Smooth muscle cell (in vitro differentiated cells): ENCODE data around the gene DLK1. TPM values are rescaled to one million over a fixed set of nuclear protein-coding genes. Genes with fewer than 3 reads are reported as not detected.
A peak's percentile ranks its signal among the peaks of the same experiment; 100 is the strongest.

Experiments
- DNase-seq: peaks from one replicate; lab custom pipeline; 2025; ENCODE audit not compliant: unreplicated experiment; lab: John Stamatoyannopoulos, UW
- H2AFZ ChIP-seq: fragments of 200-600 bp; sonication (generic); 2 replicates; pipeline ENCODE4 v1.6.0; 2016; ENCODE audit warnings: antibody characterized with exemption, low read depth, mild to moderate bottlenecking
- H3F3A ChIP-seq: fragments of 200-600 bp; sonication (generic); 2 replicates; pipeline ENCODE4 v1.6.0; 2017; ENCODE audit warnings: antibody characterized with exemption, low read depth
- H3K27ac ChIP-seq: fragments of 200-600 bp; sonication (generic); 2 replicates; pipeline ENCODE4 v1.5.1; 2016; ENCODE audit warnings: low read depth, mild to moderate bottlenecking
- H3K27me3 ChIP-seq: fragments of 200-600 bp; sonication (generic); 2 replicates; pipeline ENCODE4 v1.6.1; 2016; ENCODE audit warnings: low read depth, mild to moderate bottlenecking
- H3K36me3 ChIP-seq: fragments of 200-600 bp; sonication (generic); 2 replicates; pipeline ENCODE4 v1.5.1; 2016; ENCODE audit warnings: low read depth
- H3K4me1 ChIP-seq: fragments of 200-600 bp; sonication (generic); 2 replicates; pipeline ENCODE4 v1.5.1; 2016; ENCODE audit warnings: low read depth
- H3K4me2 ChIP-seq: fragments of 200-600 bp; sonication (generic); 2 replicates; pipeline ENCODE4 v1.6.0; 2016; ENCODE audit warnings: mild to moderate bottlenecking
- H3K4me3 ChIP-seq: fragments of 200-600 bp; sonication (generic); 2 replicates; pipeline ENCODE4 v1.5.1; 2016; ENCODE audit warnings: mild to moderate bottlenecking
- H3K79me2 ChIP-seq: fragments of 200-600 bp; sonication (generic); 2 replicates; pipeline ENCODE4 v1.6.0; 2016; ENCODE audit warnings: low read depth, mild to moderate bottlenecking
- H3K9ac ChIP-seq: fragments of 200-600 bp; sonication (generic); 2 replicates; pipeline ENCODE4 v1.6.0; 2016; ENCODE audit warnings: low read depth
- H3K9me3 ChIP-seq: fragments of 200-600 bp; sonication (generic); replicated peaks from 2 replicates; pipeline ENCODE4 v1.5.1; 2016; ENCODE audit warnings: low read depth
- H4K20me1 ChIP-seq: fragments of 200-600 bp; sonication (generic); 2 replicates; pipeline ENCODE4 v1.6.0; 2016; ENCODE audit warnings: low read depth
- WGBS: methylation state at CpG from one replicate; pipeline ENCODE4 v1.1.7; 2016; ENCODE audit warnings: low lambda C conversion rate; 5-methylcytosine and 5-hydroxymethylcytosine counted together
- polyA plus RNA-seq: library from polyadenylated mRNA; unstranded; fragments of >200 nt; fragmentation: Nextera tagmentation; extraction: Ambion mirVana; gene quantifications from 2 replicates; pipeline ENCODE4 v1.2.1, GENCODE V29; 2016
- total RNA-seq: library from RNA; depleted of rRNA; stranded (reverse); fragments of >200 nt; gene quantifications from 2 replicates; pipeline ENCODE4 v1.2.3, GENCODE V29; 2014
- TF ChIP-seq, protein P1 (sequence below): fragments of 200-600 bp; sonication (generic); IDR thresholded peaks from 2 replicates; pipeline ENCODE4 v1.5.1; 2017; ENCODE audit warnings: borderline replicate concordance, mild to moderate bottlenecking, antibody characterized with exemption; ENCODE audit not compliant: insufficient read depth, poor library complexity, severe bottlenecking

The DLK1 gene
- total and polyA plus RNA-seq, 2 experiments from 2014 or later, result 3,515 to 15,731 TPM

DNA sequence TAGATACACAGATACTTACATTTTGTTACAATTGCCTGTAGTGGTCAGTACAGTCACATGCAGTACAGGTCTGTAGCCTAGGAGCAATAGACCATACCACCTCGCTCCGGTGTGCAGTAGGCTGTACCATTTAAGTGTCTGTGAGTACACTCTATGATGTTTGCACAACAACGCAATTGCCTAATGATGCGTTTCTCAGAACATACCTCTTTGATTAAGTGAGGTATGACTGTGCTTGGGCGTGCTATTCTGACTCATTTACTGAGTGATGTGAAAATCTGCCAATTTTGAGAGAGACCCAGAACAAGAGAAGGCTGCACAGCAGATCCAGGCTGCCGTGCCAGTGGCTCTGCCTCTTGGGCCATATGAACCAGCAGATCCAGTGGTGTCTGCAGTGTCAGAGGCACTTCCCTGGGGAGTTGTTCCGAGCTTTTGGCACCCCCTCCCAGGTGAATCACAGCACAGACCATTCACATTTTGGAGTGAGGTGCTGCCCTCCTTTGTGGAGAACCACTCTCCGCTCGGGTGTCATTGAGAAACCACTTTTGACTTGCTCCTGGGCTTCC lies 20.4 kb downstream of the DLK1 start:
- Histone ChIP-seq H3K4me2 (no peak overlapping the region), H2AFZ (no peak overlapping the region), H3K9me3 (no peaks in the 10 kb centered on the region), H3K27me3 (no peaks in the 10 kb centered on the region), H3K4me3 (no peak overlapping the region), H4K20me1 (no peaks in the 10 kb centered on the region), H3K4me1 (no peaks in the 10 kb centered on the region), H3K79me2 (no peaks in the 10 kb centered on the region), H3F3A (no peaks in the 10 kb centered on the region), H3K36me3 (no peaks in the 10 kb centered on the region), H3K27ac (peak overlapping the region; percentile 44), H3K9ac (peak overlapping the region; percentile 9)
- no peak for DNase-seq
- TF ChIP-seq, protein P1, sequence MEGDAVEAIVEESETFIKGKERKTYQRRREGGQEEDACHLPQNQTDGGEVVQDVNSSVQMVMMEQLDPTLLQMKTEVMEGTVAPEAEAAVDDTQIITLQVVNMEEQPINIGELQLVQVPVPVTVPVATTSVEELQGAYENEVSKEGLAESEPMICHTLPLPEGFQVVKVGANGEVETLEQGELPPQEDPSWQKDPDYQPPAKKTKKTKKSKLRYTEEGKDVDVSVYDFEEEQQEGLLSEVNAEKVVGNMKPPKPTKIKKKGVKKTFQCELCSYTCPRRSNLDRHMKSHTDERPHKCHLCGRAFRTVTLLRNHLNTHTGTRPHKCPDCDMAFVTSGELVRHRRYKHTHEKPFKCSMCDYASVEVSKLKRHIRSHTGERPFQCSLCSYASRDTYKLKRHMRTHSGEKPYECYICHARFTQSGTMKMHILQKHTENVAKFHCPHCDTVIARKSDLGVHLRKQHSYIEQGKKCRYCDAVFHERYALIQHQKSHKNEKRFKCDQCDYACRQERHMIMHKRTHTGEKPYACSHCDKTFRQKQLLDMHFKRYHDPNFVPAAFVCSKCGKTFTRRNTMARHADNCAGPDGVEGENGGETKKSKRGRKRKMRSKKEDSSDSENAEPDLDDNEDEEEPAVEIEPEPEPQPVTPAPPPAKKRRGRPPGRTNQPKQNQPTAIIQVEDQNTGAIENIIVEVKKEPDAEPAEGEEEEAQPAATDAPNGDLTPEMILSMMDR, result no peak
- WGBS, result 53% methylated on average over 9 of the region's 9 CpGs

DNA sequence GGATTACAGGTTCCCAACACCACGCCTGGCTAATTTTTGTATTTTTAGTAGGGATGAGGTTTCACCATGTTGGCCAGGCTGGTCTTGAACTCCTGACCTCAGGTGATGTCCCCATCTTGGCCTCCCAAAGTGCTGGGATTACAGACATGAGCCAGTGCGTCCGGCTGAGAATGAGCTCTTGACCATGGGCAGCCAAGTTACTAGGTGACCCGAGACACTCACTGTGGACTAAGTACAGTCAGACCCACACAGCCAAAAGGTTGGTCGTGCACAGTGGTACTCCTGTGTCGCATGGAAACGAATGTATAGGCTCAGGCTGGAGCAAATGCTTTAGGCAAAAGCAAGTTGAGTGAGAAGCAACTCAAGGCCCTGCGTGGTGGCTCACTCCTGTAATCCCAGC lies 21.0 kb downstream of the DLK1 start:
- no peaks in the 10 kb centered on the region for H3K27me3 ChIP-seq
- no peaks in the 10 kb centered on the region for H3K9me3 ChIP-seq
- H3F3A ChIP-seq, result no peaks in the 10 kb centered on the region
- H3K79me2 ChIP-seq, result no peaks in the 10 kb centered on the region
- 91% methylated on average over 8 of the region's 8 CpGs for WGBS
- H3K27ac ChIP-seq, result peak overlapping the region; percentile 44
- H3K4me3 ChIP-seq, result no peak overlapping the region
- H3K36me3 ChIP-seq, result no peaks in the 10 kb centered on the region
- H2AFZ ChIP-seq, result no peak overlapping the region
- no peak for DNase-seq
- no peak overlapping the region for H3K4me2 ChIP-seq
- TF ChIP-seq, protein P1, result no peak
- H4K20me1 ChIP-seq, result no peaks in the 10 kb centered on the region
- H3K9ac ChIP-seq, result peak overlapping the region; percentile 9
- H3K4me1 ChIP-seq, result no peaks in the 10 kb centered on the region

DNA sequence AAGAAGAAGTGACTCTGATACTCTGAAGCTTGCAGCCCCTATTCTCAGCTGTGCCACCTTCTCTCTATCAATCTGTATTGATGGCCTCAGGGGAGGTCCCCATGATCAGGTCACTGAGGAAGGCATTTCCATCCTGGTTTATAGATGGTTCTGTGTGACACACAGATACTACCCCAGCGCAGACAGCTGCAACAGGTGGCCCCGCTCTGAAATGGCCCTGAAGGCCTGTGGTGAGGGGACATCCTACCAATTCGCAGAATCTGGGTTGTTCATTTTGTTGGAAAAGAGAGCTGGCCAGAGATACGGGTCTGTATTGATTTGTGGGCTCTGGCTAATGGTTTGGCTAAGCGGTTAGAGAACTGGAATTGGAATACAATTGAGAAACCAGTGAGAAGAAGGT lies 21.7 kb downstream of the DLK1 start:
- WGBS, result 80% methylated on average over 5 of the region's 5 CpGs
- no peak for DNase-seq
- no peaks in the 10 kb centered on the region for H4K20me1 ChIP-seq
- H2AFZ ChIP-seq, result no peak overlapping the region
- no peaks in the 10 kb centered on the region for H3F3A ChIP-seq
- H3K27ac ChIP-seq, result no peak overlapping the region
- TF ChIP-seq, protein P1, result no peak
- no peaks in the 10 kb centered on the region for H3K27me3 ChIP-seq
- H3K4me1 ChIP-seq, result no peaks in the 10 kb centered on the region
- H3K9ac ChIP-seq, result no peak overlapping the region
- H3K4me3 ChIP-seq, result no peak overlapping the region
- H3K4me2 ChIP-seq, result no peak overlapping the region
- H3K9me3 ChIP-seq, result no peaks in the 10 kb centered on the region
- H3K36me3 ChIP-seq, result no peaks in the 10 kb centered on the region
- no peaks in the 10 kb centered on the region for H3K79me2 ChIP-seq

DNA sequence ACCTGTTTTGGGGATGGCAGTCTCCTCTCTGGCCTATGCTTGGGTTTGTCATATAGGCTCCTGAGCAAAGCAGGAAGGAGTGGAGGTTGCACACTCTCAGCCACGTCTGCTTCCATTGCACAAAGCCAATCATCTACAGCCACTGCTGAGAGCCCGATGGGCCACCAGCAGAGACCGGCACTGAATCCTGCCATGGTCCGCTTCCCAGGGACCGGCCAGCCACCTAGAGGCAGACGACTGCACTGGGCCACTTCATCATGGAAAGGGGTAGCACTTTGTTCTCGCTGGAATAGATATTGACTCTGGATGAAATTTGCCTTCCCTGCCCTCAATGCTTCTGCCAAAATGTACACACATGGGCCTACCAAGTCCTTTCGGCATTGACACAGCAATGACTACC lies 22.3 kb downstream of the DLK1 start:
- Histone ChIP-seq H3K9me3 (no peaks in the 10 kb centered on the region), H3K79me2 (no peaks in the 10 kb centered on the region), H3F3A (no peaks in the 10 kb centered on the region), H3K36me3 (no peaks in the 10 kb centered on the region), H3K9ac (no peak overlapping the region), H3K4me1 (no peaks in the 10 kb centered on the region), H3K4me3 (no peak overlapping the region), H2AFZ (no peak overlapping the region), H3K27me3 (no peaks in the 10 kb centered on the region), H3K27ac (no peak overlapping the region), H4K20me1 (no peaks in the 10 kb centered on the region), H3K4me2 (no peak overlapping the region)
- 93% methylated on average over 8 of the region's 8 CpGs for WGBS
- DNase-seq, result no peak
- TF ChIP-seq, protein P1, result no peak
